ENCODE measurements around the gene DSE.

DNA sequence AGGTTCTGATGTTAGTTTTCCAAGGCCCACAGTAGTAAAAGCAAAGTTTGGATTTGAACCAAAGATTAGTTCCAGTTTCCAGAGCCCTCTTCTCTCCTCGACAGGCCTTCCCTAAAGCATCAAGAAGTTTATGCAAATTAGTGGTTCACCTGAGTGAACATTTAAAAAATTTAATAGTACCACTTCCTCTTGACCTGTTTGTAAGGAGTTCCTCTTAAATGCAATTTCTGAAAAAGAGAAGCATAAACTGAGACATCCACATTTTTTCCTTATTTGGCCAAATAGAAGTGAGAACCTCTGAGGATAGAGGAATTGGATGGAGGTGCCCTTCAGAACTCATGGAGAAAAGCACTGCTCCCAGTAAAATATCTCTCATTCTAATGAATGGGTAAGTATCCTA is 1.2 kb upstream of the DSE start:
- TF ChIP-seq EZH2 (IDR thresholded peaks at IDR 0.05; ENCODE audit: low read length, unreplicated experiment) (no peak), EZH2phosphoT487 (IDR thresholded peaks at IDR 0.05; ENCODE audit: borderline replicate concordance, low read length) (no peak)
- TF ChIP-seq, protein P1, sequence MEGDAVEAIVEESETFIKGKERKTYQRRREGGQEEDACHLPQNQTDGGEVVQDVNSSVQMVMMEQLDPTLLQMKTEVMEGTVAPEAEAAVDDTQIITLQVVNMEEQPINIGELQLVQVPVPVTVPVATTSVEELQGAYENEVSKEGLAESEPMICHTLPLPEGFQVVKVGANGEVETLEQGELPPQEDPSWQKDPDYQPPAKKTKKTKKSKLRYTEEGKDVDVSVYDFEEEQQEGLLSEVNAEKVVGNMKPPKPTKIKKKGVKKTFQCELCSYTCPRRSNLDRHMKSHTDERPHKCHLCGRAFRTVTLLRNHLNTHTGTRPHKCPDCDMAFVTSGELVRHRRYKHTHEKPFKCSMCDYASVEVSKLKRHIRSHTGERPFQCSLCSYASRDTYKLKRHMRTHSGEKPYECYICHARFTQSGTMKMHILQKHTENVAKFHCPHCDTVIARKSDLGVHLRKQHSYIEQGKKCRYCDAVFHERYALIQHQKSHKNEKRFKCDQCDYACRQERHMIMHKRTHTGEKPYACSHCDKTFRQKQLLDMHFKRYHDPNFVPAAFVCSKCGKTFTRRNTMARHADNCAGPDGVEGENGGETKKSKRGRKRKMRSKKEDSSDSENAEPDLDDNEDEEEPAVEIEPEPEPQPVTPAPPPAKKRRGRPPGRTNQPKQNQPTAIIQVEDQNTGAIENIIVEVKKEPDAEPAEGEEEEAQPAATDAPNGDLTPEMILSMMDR (conservative IDR thresholded peaks at IDR 0.05; ENCODE audit: low read depth, low read length), result no peak

Measured in PC-3 (cell line).